Brain microvascular endothelial cell (primary cell): ENCODE results near the gene ZCCHC24.

Experiments used
- DNase-seq: peaks from one replicate; pipeline ENCODE4 v3.0.0-alpha.2; 2020
- H3K27ac ChIP-seq: fragments of 250-450 bp; sonication (Bioruptor Pico); 2 replicates; pipeline ENCODE4 v1.5.1; 2020; ENCODE audit warnings: mild to moderate bottlenecking, moderate library complexity
- H3K27me3 ChIP-seq: fragments of 250-450 bp; sonication (Bioruptor Pico); replicated peaks from 2 replicates; pipeline ENCODE4 v1.5.1; 2020; ENCODE audit warnings: mild to moderate bottlenecking
- H3K36me3 ChIP-seq: fragments of 250-450 bp; sonication (Bioruptor Pico); replicated peaks from 2 replicates; pipeline ENCODE4 v1.5.1; 2020; ENCODE audit warnings: mild to moderate bottlenecking
- H3K4me3 ChIP-seq: 2 replicates; pipeline ENCODE4 v1.5.1; 2011; ENCODE audit warnings: low read depth, mild to moderate bottlenecking, control low read depth, low read length, moderate library complexity
- CTCF ChIP-seq: IDR thresholded peaks from 2 replicates; pipeline ENCODE4 v1.5.1; 2011; ENCODE audit warnings: low read depth, mild to moderate bottlenecking, moderate library complexity, low read length, control low read depth, inconsistent platforms; ENCODE audit errors: missing control alignments
- in situ Hi-C: cut with HindIII; loops from 2 replicates; pipeline ENCODE4 v1.10.0; 2017; ENCODE audit warnings: low sequenced_read_pairs, low pct_ligation_motif_present

The ZCCHC24 gene

GRCh38 chr10:79351332-79351731 lies 94.1 kb downstream of the ZCCHC24 start:
- no peak for DNase-seq
- H3K36me3 ChIP-seq = peaks cover 62% of the 10 kb centered on the region
- H3K27ac ChIP-seq = no peak overlapping the region
- no peaks in the 10 kb centered on the region for H3K27me3 ChIP-seq
- no peak overlapping the region for H3K4me3 ChIP-seq
- in situ Hi-C loops = no loop called here
- TF ChIP-seq CTCF = no peak

- in situ Hi-C loops = no loop called here
- no peak for DNase-seq
- Histone ChIP-seq H3K27me3 (no peaks in the 10 kb centered on the region), H3K36me3 (peaks cover 60% of the 10 kb centered on the region), H3K27ac (no peak overlapping the region), H3K4me3 (no peak overlapping the region)
- TF ChIP-seq CTCF = no peak
Observed at GRCh38 chr10:79350407-79351154, 94.8 kb downstream of the ZCCHC24 start.

GRCh38 chr10:79349766-79350406 lies 95.5 kb downstream of the ZCCHC24 start:
- DNase-seq = no peak
- in situ Hi-C loops = no loop called here
- Histone ChIP-seq H3K27me3 (no peaks in the 10 kb centered on the region), H3K27ac (no peak overlapping the region), H3K4me3 (no peak overlapping the region), H3K36me3 (peaks cover 53% of the 10 kb centered on the region)
- no peak for TF ChIP-seq CTCF

GRCh38 chr10:79349072-79349491 lies 96.3 kb downstream of the ZCCHC24 start:
- no peak for DNase-seq
- peak overlapping the region; percentile 3 for H3K4me3 ChIP-seq
- no peak for TF ChIP-seq CTCF
- no peak overlapping the region for H3K27ac ChIP-seq
- in situ Hi-C loops = no loop called here
- H3K27me3 ChIP-seq = no peaks in the 10 kb centered on the region
- peaks cover 45% of the 10 kb centered on the region for H3K36me3 ChIP-seq

- H3K27me3 ChIP-seq = no peaks in the 10 kb centered on the region
- H3K4me3 ChIP-seq = peak overlapping the region; percentile 74
- no peak for TF ChIP-seq CTCF
- DNase-seq = no peak
- in situ Hi-C loops = no loop called here
- peak overlapping the region; percentile 84 for H3K27ac ChIP-seq
- H3K36me3 ChIP-seq = peaks cover 41% of the 10 kb centered on the region
Observed at GRCh38 chr10:79348640-79348988, 96.8 kb downstream of the ZCCHC24 start.
